Osteoblast (primary cell): ENCODE data around the gene RGS19. TPM values are rescaled to one million over a fixed set of nuclear protein-coding genes. Genes with fewer than 3 reads are reported as not detected.
"Not testable (repeated sequence)": the region's sequence is repeated elsewhere in the genome, so short reads cannot be mapped to it uniquely, and the experiment has no call there.

ENCODE experiments used
- DNase-seq: peaks from one replicate; pipeline ENCODE4 v3.0.0; 2011; ENCODE audit warnings: low spot score, mixed read lengths; ENCODE audit not compliant: insufficient read length; ENCODE audit errors: missing footprints
- H2AFZ ChIP-seq: 2 replicates; pipeline ENCODE4 v1.6.0; 2011; ENCODE audit warnings: mild to moderate bottlenecking, low read length
- H3K27ac ChIP-seq: 2 replicates; pipeline ENCODE4 v1.5.1; 2011; ENCODE audit warnings: mild to moderate bottlenecking, low read depth, low read length, moderate library complexity
- H3K27me3 ChIP-seq: 2 replicates; pipeline ENCODE4 v1.6.0; 2012; ENCODE audit warnings: mild to moderate bottlenecking, control low read depth, inconsistent platforms, low read length, moderate library complexity; ENCODE audit not compliant: insufficient read depth
- H3K36me3 ChIP-seq: 2 replicates; pipeline ENCODE4 v1.5.1; 2011; ENCODE audit warnings: mild to moderate bottlenecking, low read length, control low read depth, moderate library complexity; ENCODE audit not compliant: insufficient read depth
- H3K4me1 ChIP-seq: 2 replicates; pipeline ENCODE4 v1.5.1; 2011; ENCODE audit warnings: mild to moderate bottlenecking, low read length, control low read depth, moderate library complexity; ENCODE audit not compliant: insufficient read depth
- H3K4me2 ChIP-seq: 2 replicates; pipeline ENCODE4 v1.6.0; 2011; ENCODE audit warnings: mild to moderate bottlenecking, low read length; ENCODE audit not compliant: insufficient read depth
- H3K4me3 ChIP-seq: fragments of 200-600 bp; sonication (generic); 3 replicates; pipeline ENCODE4 v1.5.1; 2012; ENCODE audit warnings: mild to moderate bottlenecking, low read length, inconsistent platforms; ENCODE audit not compliant: insufficient read depth
- H3K79me2 ChIP-seq: 2 replicates; pipeline ENCODE4 v1.6.0; 2012; ENCODE audit warnings: mild to moderate bottlenecking, low read length, control low read depth, inconsistent platforms; ENCODE audit not compliant: insufficient read depth
- H3K9me3 ChIP-seq: 2 replicates; pipeline ENCODE4 v1.5.1; 2011; ENCODE audit warnings: low read depth, low read length, control low read depth
- H4K20me1 ChIP-seq: 2 replicates; pipeline ENCODE4 v1.6.0; 2012; ENCODE audit warnings: mild to moderate bottlenecking, low read length, control low read depth; ENCODE audit not compliant: insufficient read depth
- CTCF ChIP-seq: IDR thresholded peaks from 2 replicates; pipeline ENCODE4 v1.5.1; 2011; ENCODE audit warnings: mild to moderate bottlenecking, low read depth, low read length, moderate library complexity; ENCODE audit errors: extremely low read depth
- total RNA-seq: library from RNA; depleted of rRNA; stranded (reverse); fragments of >200 nt; gene quantifications from 2 replicates; pipeline ENCODE4 v1.2.3, GENCODE V29; 2012

The RGS19 gene
- total RNA-seq, result 5.3 and 6.9 TPM in 2 replicates

GRCh38 chr20:64079273-64080012 lies at the start of gene RGS19:
Gene RGS19 (minus strand): TSS chr20:64079518. CDS start chr20:64076886, 2,632 bp downstream.
- Histone ChIP-seq H4K20me1 (peaks cover 11% of the 10 kb centered on the region), H3K9me3 (no peaks in the 10 kb centered on the region), H3K4me2 (peak within 1 kb of the TSS; percentile 75), H3K27me3 (peaks cover 17% of the 10 kb centered on the region), H3K79me2 (no peaks in the 10 kb centered on the region), H2AFZ (peak within 1 kb of the TSS; percentile 47), H3K27ac (no peak within 1 kb of the TSS), H3K4me1 (peaks cover 15% of the 10 kb centered on the region), H3K36me3 (no peaks in the 10 kb centered on the region), H3K4me3 (peak within 1 kb of the TSS; percentile 78)
- peak; percentile 94 for DNase-seq
- no peak for TF ChIP-seq CTCF

GRCh38 chr20:64123517-64123916 lies 44.2 kb upstream of the RGS19 start:
- not testable (repeated sequence) for H3K4me1 ChIP-seq, H3K27ac ChIP-seq, H4K20me1 ChIP-seq, H2AFZ ChIP-seq, H3K79me2 ChIP-seq, H3K36me3 ChIP-seq, H3K9me3 ChIP-seq, H3K4me2 ChIP-seq, H3K4me3 ChIP-seq, DNase-seq
- peaks cover 27% of the 10 kb centered on the region for H3K27me3 ChIP-seq

- DNase-seq, H4K20me1 ChIP-seq, H3K4me1 ChIP-seq, H3K4me2 ChIP-seq, H3K4me3 ChIP-seq, H3K36me3 ChIP-seq, H3K9me3 ChIP-seq, H3K79me2 ChIP-seq, H3K27ac ChIP-seq, H2AFZ ChIP-seq: not testable (repeated sequence)
- peaks cover 25% of the 10 kb centered on the region for H3K27me3 ChIP-seq
Measured at GRCh38 chr20:64122927-64123326, 43.6 kb upstream of the RGS19 start.

GRCh38 chr20:64121586-64121985 lies 42.3 kb upstream of the RGS19 start:
- Histone ChIP-seq H3K79me2 (no peaks in the 10 kb centered on the region), H3K4me2 (no peak overlapping the region), H4K20me1 (no peaks in the 10 kb centered on the region), H3K4me3 (no peak overlapping the region), H3K9me3 (no peaks in the 10 kb centered on the region), H3K36me3 (no peaks in the 10 kb centered on the region), H3K27ac (no peak overlapping the region), H3K27me3 (peaks cover 24% of the 10 kb centered on the region), H3K4me1 (no peaks in the 10 kb centered on the region), H2AFZ (no peak overlapping the region)
- DNase-seq, result peak; percentile 9
- no peak for TF ChIP-seq CTCF

GRCh38 chr20:64119681-64120341 lies 40.5 kb upstream of the RGS19 start:
- Histone ChIP-seq H3K27ac (no peak overlapping the region), H2AFZ (peak overlapping the region; percentile 82), H3K4me3 (peak overlapping the region; percentile 49), H3K4me2 (peak overlapping the region; percentile 50), H3K27me3 (peaks cover 24% of the 10 kb centered on the region), H3K79me2 (no peaks in the 10 kb centered on the region), H3K9me3 (no peaks in the 10 kb centered on the region), H4K20me1 (no peaks in the 10 kb centered on the region), H3K4me1 (no peaks in the 10 kb centered on the region), H3K36me3 (no peaks in the 10 kb centered on the region)
- TF ChIP-seq CTCF, result no peak
- DNase-seq, result no peak
